K562 (cell line): ENCODE data around the gene ZNF668. TPM values are rescaled to one million over a fixed set of nuclear protein-coding genes. Genes with fewer than 3 reads are reported as not detected.
A peak's percentile ranks its signal among the peaks of the same experiment; 100 is the strongest.

ENCODE experiments used
- C11orf30 ChIP-seq: fragments of 450-650 bp; IDR thresholded peaks from 2 replicates; pipeline ENCODE4 v1.6.1; 2016; ENCODE audit warnings: low read depth, mild to moderate bottlenecking
- CBFA2T3 ChIP-seq: fragments of 450-650 bp; IDR thresholded peaks from 2 replicates; pipeline ENCODE4 v1.6.1; 2017
- CBX1 ChIP-seq: sonication (generic); IDR thresholded peaks from 2 replicates; pipeline ENCODE4 v1.6.1; 2016; ENCODE audit warnings: antibody characterized with exemption, low read depth, mild to moderate bottlenecking
- DLX4 ChIP-seq: fragments of 250-450 bp; sonication (Bioruptor Pico); IDR thresholded peaks from 2 replicates; pipeline ENCODE4 v1.6.1; 2021; ENCODE audit warnings: mild to moderate bottlenecking
- HMGN3 ChIP-seq: IDR thresholded peaks from 2 replicates; pipeline ENCODE4 v1.6.1; 2011; ENCODE audit warnings: borderline replicate concordance, low read depth, mild to moderate bottlenecking, mixed read lengths, low read length; ENCODE audit not compliant: insufficient read length; ENCODE audit errors: extremely low read depth
- MTF1 ChIP-seq: fragments of 250-450 bp; sonication (Bioruptor Pico); IDR thresholded peaks from 2 replicates; pipeline ENCODE4 v1.9.0; 2021; ENCODE audit warnings: moderate library complexity, mild to moderate bottlenecking, inconsistent platforms, borderline replicate concordance
- NKRF ChIP-seq: fragments of 450-650 bp; IDR thresholded peaks from 2 replicates; pipeline ENCODE4 v1.6.1; 2016; ENCODE audit warnings: borderline replicate concordance
- NR4A1 ChIP-seq, 2 experiments: fragments of 250-450 bp in 1 of 2; fragments of 450-650 bp in 1 of 2; sonication (Bioruptor Pico) in 1 of 2; IDR thresholded peaks; 2 replicates each; pipeline versions ENCODE4 v1.4.0 to v1.6.1; 2016 to 2020; ENCODE audit warnings: mild to moderate bottlenecking in 2 of 2, missing compliant biosample characterization in 1 of 2, missing genetic modification characterization in 1 of 2, moderate library complexity in 1 of 2
- PHF21A ChIP-seq: fragments of 450-650 bp; IDR thresholded peaks from 2 replicates; pipeline ENCODE4 v1.6.1; 2017; ENCODE audit warnings: low read depth, borderline replicate concordance
- PRDM10 ChIP-seq: fragments of 450-650 bp; IDR thresholded peaks from 2 replicates; pipeline ENCODE4 v1.6.1; 2018; ENCODE audit not compliant: partially characterized antibody
- RBFOX2 ChIP-seq: fragments of 200-400 bp; formaldehyde crosslinking; IDR thresholded peaks from 2 replicates; pipeline ENCODE4 v1.6.1; 2017; ENCODE audit warnings: low read depth, mild to moderate bottlenecking, low read length, moderate library complexity
- RFX1 ChIP-seq: fragments of 450-650 bp; IDR thresholded peaks from 2 replicates; pipeline ENCODE4 v1.6.1; 2016; ENCODE audit warnings: mild to moderate bottlenecking, moderate library complexity
- RNF2 ChIP-seq: sonication (generic); IDR thresholded peaks from 2 replicates; pipeline ENCODE4 v1.6.1; 2016
- TEAD1 ChIP-seq, 2 experiments: fragments of 450-650 bp in 1 of 2; sonication (generic) in 1 of 2; formaldehyde crosslinking; IDR thresholded peaks; 2 replicates each; pipeline versions ENCODE4 v1.4.0 to v1.8.0; 2020 to 2022; ENCODE audit warnings: mild to moderate bottlenecking in 2 of 2, missing genetic modification reagents in 1 of 2
- TEAD4 ChIP-seq, 2 experiments: sonication (generic) in 1 of 2; formaldehyde crosslinking in 1 of 2; IDR thresholded peaks; 2 replicates each; pipeline versions ENCODE4 v1.6.1 to v1.8.0; 2012 to 2022; ENCODE audit warnings: borderline replicate concordance in 1 of 2, inconsistent platforms in 1 of 2, low read length in 1 of 2, mild to moderate bottlenecking in 1 of 2, missing genetic modification reagents in 1 of 2
- THRB ChIP-seq: fragments of 450-650 bp; formaldehyde crosslinking; conservative IDR thresholded peaks from 2 replicates; pipeline ENCODE4 v1.4.0; 2022; ENCODE audit warnings: mild to moderate bottlenecking, missing genetic modification characterization
- TRIM24 ChIP-seq, 2 experiments: fragments of 450-650 bp; IDR thresholded peaks; 2 replicates each; pipeline ENCODE4 v1.6.1; 2016
- ZNF511 ChIP-seq: sonication (generic); formaldehyde crosslinking; IDR thresholded peaks from 2 replicates; pipeline ENCODE4 v1.8.0; 2022; ENCODE audit warnings: mild to moderate bottlenecking, missing genetic modification reagents
- polyA plus RNA-seq, 8 experiments: library from polyadenylated mRNA; depleted of rRNA in 4 of 8; stranded (reverse) in 5 of 8; unstranded in 3 of 8; fragments of >200 nt; fragmentation: Nextera tagmentation in 2 of 8; fragmentation: Illumina TruSeq in 1 of 8; extraction: Ambion mirVana in 2 of 8; extraction: Trizol in 1 of 8; gene quantifications; 2 replicates each; pipeline versions ENCODE4 v1.2.1 to v1.2.3, GENCODE V29; 2011 to 2014; ENCODE audit warnings: inconsistent platforms in 1 of 8, missing spikeins in 1 of 8
- total RNA-seq, 7 experiments: library from RNA; depleted of rRNA in 6 of 7; stranded (reverse); fragments of >200 nt in 6 of 7; fragmentation: Illumina TruSeq in 2 of 7; extraction: Trizol in 2 of 7; gene quantifications; 2 replicates each; pipeline versions ENCODE4 v1.2.1 to v1.2.3, GENCODE V29; 2011 to 2021; ENCODE audit warnings: low replicate concordance in 1 of 7

The ZNF668 gene
- total and polyA plus RNA-seq, 9 of the 15 experiments (the other 6 are each of a cell fraction or from before 2014, with no cell fraction given): 0.04 to 15.3 (median 3.8) TPM; not detected in 1

- TF ChIP-seq THRB: peak; percentile 50; the same call in 1 of the 2 replicates
- TF ChIP-seq HMGN3: peak; percentile 33
- TF ChIP-seq TRIM24 (IDR thresholded peaks at IDR 0.05): peak in 1 of 2 experiments; percentile 74; a peak in 2 of 4 replicates
- TF ChIP-seq NKRF: peak; percentile 88
- peak; percentile 74 to 97 for TF ChIP-seq TEAD1 (CRISPR knock-in tag; IDR thresholded peaks at IDR 0.05)
- TF ChIP-seq PRDM10: peak; percentile 38
- TF ChIP-seq C11orf30: peak; percentile 76
- TF ChIP-seq RNF2: peak; percentile 87
- TF ChIP-seq MTF1: no peak
- peak; percentile 57 for TF ChIP-seq TEAD4 (IDR thresholded peaks at IDR 0.05; ENCODE audit: low read length)
- TF ChIP-seq TEAD4 (CRISPR knock-in tag; IDR thresholded peaks at IDR 0.05; ENCODE audit: borderline replicate concordance): no peak
- peak; percentile 91 for TF ChIP-seq RBFOX2
- TF ChIP-seq RFX1: no peak
- TF ChIP-seq CBFA2T3: peak; percentile 28
- TF ChIP-seq NR4A1 (CRISPR knock-in tag; IDR thresholded peaks at IDR 0.05): peak; percentile 78; the same call in 1 of the 2 replicates
- peak; percentile 74; the same call in 1 of the 2 replicates for TF ChIP-seq NR4A1 (tag; IDR thresholded peaks at IDR 0.05)
- TF ChIP-seq PHF21A: no peak
- TF ChIP-seq CBX1: peak; percentile 64
- peak; percentile 91 for TF ChIP-seq ZNF511 (CRISPR knock-in tag)
- TF ChIP-seq DLX4 (CRISPR knock-in tag): no peak
These were observed 41.0 kb downstream of the ZNF668 start, which contains the start of gene STX4 (continued) for GRCh38 chr16:31032736-31033708.
